Body of pancreas (tissue), 4 donors: ENCODE data around the gene DAPK2. TPM values are rescaled to one million over a fixed set of nuclear protein-coding genes. Genes with fewer than 3 reads are reported as not detected.

ENCODE experiments used
- ATAC-seq: fragments of 150-250 bp; one replicate; pipeline ENCODE4 v1.9.1; 2016
- DNase-seq, 4 donors: peaks; one replicate each; pipeline ENCODE4 v3.0.0-alpha.2; 2019
- H3K27ac ChIP-seq, 4 donors: fragments of 200-600 bp; sonication (generic); 1 replicate in 3 of 4; 2 replicates in 1 of 4; pipeline versions ENCODE4 v1.5.1 to v1.6.1; 2016 to 2019; ENCODE audit warnings: mild to moderate bottlenecking in 1 of 4, mixed read lengths in 1 of 4, moderate library complexity in 1 of 4
- H3K27me3 ChIP-seq, 2 donors: fragments of 200-600 bp; sonication (generic); one replicate each; pipeline ENCODE4 v1.6.0; 2016; ENCODE audit warnings: mild to moderate bottlenecking in 1 of 2
- H3K36me3 ChIP-seq, 2 donors: fragments of 200-600 bp; sonication (generic); replicated peaks in 1 of 2; 2 replicates each; pipeline ENCODE4 v1.5.1; 2016; ENCODE audit warnings: low read depth in 2 of 2; ENCODE audit not compliant: insufficient read depth in 1 of 2
- H3K4me1 ChIP-seq: fragments of 200-600 bp; sonication (generic); one replicate; pipeline ENCODE4 v1.6.0; 2016
- H3K4me3 ChIP-seq, 2 donors: fragments of 200-600 bp; sonication (generic); 1 replicate in 1 of 2; 2 replicates in 1 of 2; pipeline ENCODE4 v1.5.1; 2016 to 2019
- H3K9me3 ChIP-seq, 3 donors: fragments of 200-600 bp; sonication (generic); 1 replicate in 2 of 3; 2 replicates in 1 of 3; pipeline ENCODE4 v1.5.1; 2016
- CTCF ChIP-seq, 7 experiments: fragments of 450-650 bp in 4 of 7; fragments of 200-600 bp in 3 of 7; sonication (generic) in 3 of 7; IDR thresholded peaks; one replicate each; pipeline ENCODE4 v1.5.1; 2016 to 2019; ENCODE audit warnings: antibody characterized with exemption in 7 of 7
- POLR2A ChIP-seq, 3 donors: fragments of 450-650 bp; IDR thresholded peaks; one replicate each; pipeline ENCODE4 v1.6.1; 2016; ENCODE audit warnings: antibody characterized with exemption in 3 of 3, mild to moderate bottlenecking in 2 of 3
- WGBS, 2 donors: methylation state at CpG; one replicate each; pipeline ENCODE4 v1.1.5; 2017; 5-methylcytosine and 5-hydroxymethylcytosine counted together
- intact Hi-C: fragments of 100-400 bp; cut with DNase I; formaldehyde crosslinking; loops from one replicate; pipeline ENCODE4 v1.15.1; 2023
- total RNA-seq, 2 donors: library from RNA; depleted of rRNA; stranded (reverse); fragments of >200 nt; gene quantifications; one replicate each; pipeline ENCODE4 v1.1.0, GENCODE V29; 2016

Gene DAPK2
- total RNA-seq, 2 donors from 2014 or later = 2.9 to 5.9 TPM

GRCh38 chr15:63889831-63890230 lies 156.5 kb downstream of the DAPK2 start:
- intact Hi-C loops = loop anchor here (10.0 kb wide), 1 partner anchor 125 kb away; no protein-coding TSS in a partner anchor
- no peaks in the 10 kb centered on the region for H3K36me3 ChIP-seq
- TF ChIP-seq POLR2A (IDR thresholded peaks at IDR 0.05) = no peak
- no peak overlapping the region for H3K4me3 ChIP-seq
- no peak overlapping the region for H3K27ac ChIP-seq
- 64 to 84% methylated on average over 5 of the region's 5 CpGs for WGBS, 2 donors
- no peak for DNase-seq
- no peak for ATAC-seq
- no peaks in the 10 kb centered on the region for H3K4me1 ChIP-seq
- no peaks in the 10 kb centered on the region for H3K9me3 ChIP-seq
- H3K27me3 ChIP-seq = no peaks in the 10 kb centered on the region

GRCh38 chr15:63888823-63889222 lies 157.5 kb downstream of the DAPK2 start:
- ATAC-seq (no peak), DNase-seq (no peak)
- Histone ChIP-seq H3K4me3 (no peak overlapping the region), H3K36me3 (no peaks in the 10 kb centered on the region), H3K27ac (no peak overlapping the region), H3K9me3 (no peaks in the 10 kb centered on the region), H3K27me3 (no peaks in the 10 kb centered on the region), H3K4me1 (no peaks in the 10 kb centered on the region)
- intact Hi-C loops = loop anchor here (10.0 kb wide), 1 partner anchor 124 kb away; no protein-coding TSS in a partner anchor
- 81 to 100% methylated on average over 1 to 3 of the region's 3 CpGs for WGBS, 2 donors
- no peak for TF ChIP-seq CTCF (IDR thresholded peaks at IDR 0.05)
- TF ChIP-seq POLR2A (IDR thresholded peaks at IDR 0.05) = no peak

GRCh38 chr15:63888146-63888545 lies 158.1 kb downstream of the DAPK2 start:
- H3K27me3 ChIP-seq = no peaks in the 10 kb centered on the region
- no peaks in the 10 kb centered on the region for H3K4me1 ChIP-seq
- intact Hi-C loops = loop anchor here (10.0 kb wide), 1 partner anchor 123 kb away; no protein-coding TSS in a partner anchor
- no peak overlapping the region for H3K27ac ChIP-seq
- H3K36me3 ChIP-seq = no peaks in the 10 kb centered on the region
- H3K4me3 ChIP-seq = no peak overlapping the region
- WGBS, 2 donors = 26 to 47% methylated on average over 1 of the region's 1 CpG
- TF ChIP-seq CTCF (IDR thresholded peaks at IDR 0.05) (no peak), POLR2A (IDR thresholded peaks at IDR 0.05) (no peak)
- H3K9me3 ChIP-seq = no peaks in the 10 kb centered on the region
- ATAC-seq (no peak), DNase-seq (no peak)

- no peaks in the 10 kb centered on the region for H3K27me3 ChIP-seq
- TF ChIP-seq POLR2A (IDR thresholded peaks at IDR 0.05) = no peak
- no peak for TF ChIP-seq CTCF (IDR thresholded peaks at IDR 0.05)
- no peaks in the 10 kb centered on the region for H3K4me1 ChIP-seq
- H3K36me3 ChIP-seq = no peaks in the 10 kb centered on the region
- no peaks in the 10 kb centered on the region for H3K9me3 ChIP-seq
- 59 to 78% methylated on average over 5 to 6 of the region's 6 CpGs for WGBS, 2 donors
- intact Hi-C loops = loop anchor here (10.0 kb wide), 1 partner anchor 123 kb away; no protein-coding TSS in a partner anchor
- DNase-seq (no peak), ATAC-seq (no peak)
- no peak overlapping the region for H3K4me3 ChIP-seq
- no peak overlapping the region for H3K27ac ChIP-seq
Measured at GRCh38 chr15:63887630-63888029, 158.7 kb downstream of the DAPK2 start.

GRCh38 chr15:63884953-63885352 lies 161.3 kb downstream of the DAPK2 start:
- H3K27ac ChIP-seq = no peak overlapping the region
- intact Hi-C loops = loop anchor here (10.0 kb wide), 1 partner anchor 120 kb away; no protein-coding TSS in a partner anchor
- ATAC-seq (no peak), DNase-seq (no peak)
- H3K4me3 ChIP-seq = no peak overlapping the region
- H3K9me3 ChIP-seq = no peaks in the 10 kb centered on the region
- no peak for TF ChIP-seq CTCF (IDR thresholded peaks at IDR 0.05)
- TF ChIP-seq POLR2A (IDR thresholded peaks at IDR 0.05) = no peak
- no peaks in the 10 kb centered on the region for H3K36me3 ChIP-seq
- 81 to 84% methylated on average over 5 to 7 of the region's 7 CpGs for whole genome bisulfite sequencing, 2 donors
- no peaks in the 10 kb centered on the region for H3K27me3 ChIP-seq
- peaks cover 9% of the 10 kb centered on the region for H3K4me1 ChIP-seq
